Tibial artery (tissue), 4 donors: ENCODE results near the gene CUX1.

Source experiments
- DNase-seq, 2 donors: peaks; one replicate each; pipeline ENCODE4 v3.0.0-alpha.2; 2019
- H3K27ac ChIP-seq, 2 donors: fragments of 200-600 bp; sonication (generic) in 1 of 2; 1 replicate in 1 of 2; 2 replicates in 1 of 2; pipeline ENCODE4 v1.5.1; 2018 to 2019; ENCODE audit warnings: mild to moderate bottlenecking in 1 of 2
- H3K27me3 ChIP-seq, 2 donors: fragments of 200-600 bp; sonication (generic) in 1 of 2; one replicate each; pipeline versions ENCODE4 v1.5.1 to v1.6.0; 2016 to 2019
- H3K36me3 ChIP-seq, 3 donors: fragments of 200-600 bp; sonication (generic) in 2 of 3; one replicate each; pipeline ENCODE4 v1.5.1; 2016 to 2019; ENCODE audit warnings: mild to moderate bottlenecking in 2 of 3
- H3K4me1 ChIP-seq, 4 donors: fragments of 200-600 bp; sonication (generic) in 2 of 4; 1 replicate in 3 of 4; 2 replicates in 1 of 4; pipeline ENCODE4 v1.5.1; 2016 to 2019
- H3K4me3 ChIP-seq, 2 donors: fragments of 200-600 bp; sonication (generic) in 1 of 2; 1 replicate in 1 of 2; 2 replicates in 1 of 2; pipeline ENCODE4 v1.5.1; 2018 to 2019; ENCODE audit warnings: mild to moderate bottlenecking in 2 of 2
- H3K9me3 ChIP-seq, 3 donors: fragments of 200-600 bp; sonication (generic) in 1 of 3; one replicate each; pipeline ENCODE4 v1.5.1; 2016 to 2019
- CTCF ChIP-seq, 2 experiments: fragments of 200-600 bp in 1 of 2; fragments of 450-650 bp in 1 of 2; IDR thresholded peaks; one replicate each; pipeline ENCODE4 v1.5.1; 2017 to 2019; ENCODE audit warnings: antibody characterized with exemption in 2 of 2, mild to moderate bottlenecking in 1 of 2, moderate library complexity in 1 of 2
- intact Hi-C: fragments of 100-400 bp; cut with DNase I; formaldehyde crosslinking; loops from one replicate; pipeline ENCODE4 v1.15.0; 2023; ENCODE audit warnings: low total_unique reads

Gene CUX1

GRCh38 chr7:101951757-101952156 is 134.3 kb downstream of the CUX1 start:
- Histone ChIP-seq H3K27ac (no peak overlapping the region), H3K36me3 (no peaks in the 10 kb centered on the region), H3K4me1 (peaks cover 0 to 44% (median 15%) of the 10 kb centered on the region in 4 donors), H3K9me3 (no peaks in the 10 kb centered on the region), H3K27me3 (no peaks in the 10 kb centered on the region), H3K4me3 (no peak overlapping the region)
- intact Hi-C loops: no loop called here
- no peak for DNase-seq
- no peak for TF ChIP-seq CTCF (IDR thresholded peaks at IDR 0.05)

GRCh38 chr7:101952355-101953247 is 135.2 kb downstream of the CUX1 start:
- Histone ChIP-seq H3K36me3 (no peaks in the 10 kb centered on the region), H3K27ac (peak overlapping the region; percentile 20 to 36), H3K9me3 (no peaks in the 10 kb centered on the region), H3K4me3 (no peak overlapping the region), H3K27me3 (no peaks in the 10 kb centered on the region), H3K4me1 (peaks cover 0 to 36% (median 12%) of the 10 kb centered on the region in 4 donors)
- intact Hi-C loops: no loop called here
- DNase-seq: no peak
- no peak for TF ChIP-seq CTCF (IDR thresholded peaks at IDR 0.05)

- TF ChIP-seq CTCF (IDR thresholded peaks at IDR 0.05): no peak
- Histone ChIP-seq H3K4me1 (peaks cover 0 to 28% (median 6%) of the 10 kb centered on the region in 4 donors), H3K36me3 (no peaks in the 10 kb centered on the region), H3K9me3 (no peaks in the 10 kb centered on the region), H3K27me3 (no peaks in the 10 kb centered on the region), H3K4me3 (no peak overlapping the region), H3K27ac (peak overlapping the region; percentile 20 to 36)
- DNase-seq: no peak
- intact Hi-C loops: no loop called here
Measured at GRCh38 chr7:101953248-101953819, 135.9 kb downstream of the CUX1 start.

- no peaks in the 10 kb centered on the region for H3K9me3 ChIP-seq
- intact Hi-C loops: no loop called here
Measured at GRCh38 chr7:101954499-101954898, 137.1 kb downstream of the CUX1 start.

GRCh38 chr7:101956130-101956529 is 138.7 kb downstream of the CUX1 start:
- no peak overlapping the region for H3K4me3 ChIP-seq
- no peak for TF ChIP-seq CTCF (IDR thresholded peaks at IDR 0.05)
- no peak overlapping the region for H3K27ac ChIP-seq
- peaks cover 0 to 17% (median 2%) of the 10 kb centered on the region in 4 donors for H3K4me1 ChIP-seq
- intact Hi-C loops: no loop called here
- no peaks in the 10 kb centered on the region for H3K9me3 ChIP-seq
- no peak for DNase-seq
- no peaks in the 10 kb centered on the region for H3K36me3 ChIP-seq
- no peaks in the 10 kb centered on the region for H3K27me3 ChIP-seq

More at GRCh38 chr7:101954499-101954898, 137.1 kb downstream of the CUX1 start:
- no peak overlapping the region for H3K27ac ChIP-seq
- no peaks in the 10 kb centered on the region for H3K27me3 ChIP-seq
- H3K4me1 ChIP-seq: peaks cover 0 to 24% (median 4%) of the 10 kb centered on the region in 4 donors
- no peak for TF ChIP-seq CTCF (IDR thresholded peaks at IDR 0.05)
- DNase-seq: no peak
- no peak overlapping the region for H3K4me3 ChIP-seq
- no peaks in the 10 kb centered on the region for H3K36me3 ChIP-seq
